ENCODE data around the gene PRXL2A. TPM values are rescaled to one million over a fixed set of nuclear protein-coding genes. Genes with fewer than 3 reads are reported as not detected.

The PRXL2A gene
- polyA plus RNA-seq, 1 of the 3 experiments (the other 2 are of a cell fraction): 15.6 TPM

- no peaks in the 10 kb centered on the region for H3K9me2 ChIP-seq
- CTCF ChIA-PET: interaction anchor here (0.6 to 3.5 kb wide), 6 partner anchors 8 to 100 kb away, joined by 3 to 16 read pairs (median 4); no protein-coding TSS in a partner anchor
- H4K20me1 ChIP-seq (ENCODE audit: insufficient read depth): no peaks in the 10 kb centered on the region
- TF ChIP-seq POLR2AphosphoS5 (IDR thresholded peaks at IDR 0.05; ENCODE audit: low read depth, low read length): no peak
- no peak for TF ChIP-seq EZH2phosphoT487 (IDR thresholded peaks at IDR 0.05; ENCODE audit: borderline replicate concordance, low read depth)
- TF ChIP-seq RXRA (IDR thresholded peaks at IDR 0.05; ENCODE audit: borderline replicate concordance, low read depth): no peak
- H3K36me3 ChIP-seq (replicated peaks in 1 of 2; ENCODE audit: control insufficient read depth in 1 of 2, insufficient read depth in 2 of 2, low read length in 1 of 2): no peaks in the 10 kb centered on the region
- H3F3A ChIP-seq (replicated peaks; ENCODE audit: insufficient read depth): peaks cover 5% of the 10 kb centered on the region
- H3K4me3 ChIP-seq (ENCODE audit: low read depth in 2 of 2, low read length in 1 of 2): no peak overlapping the region
- H3K79me2 ChIP-seq (ENCODE audit: insufficient read depth): no peaks in the 10 kb centered on the region
- no peak overlapping the region; a peak in 1 of 4 replicates for H3K27ac ChIP-seq (ENCODE audit: low read depth in 2 of 2, low read length in 1 of 2)
- H3K4me1 ChIP-seq (ENCODE audit: control insufficient read depth in 1 of 2, insufficient read depth in 2 of 2, low read depth in 1 of 2, low read length in 1 of 2): peaks cover 0 to 24% of the 10 kb centered on the region in 2 experiments; a peak in 2 of 4 replicates
- H3K27me3 ChIP-seq (ENCODE audit: insufficient read depth): no peaks in the 10 kb centered on the region
- no peak overlapping the region for H3K4me2 ChIP-seq
- POLR2A ChIA-PET: no interaction called here
- DNase-seq: no peak
- no peak overlapping the region for H2AFZ ChIP-seq (ENCODE audit: low read depth)
- no peaks in the 10 kb centered on the region for H3K9me3 ChIP-seq
- H3K9ac ChIP-seq: no peak overlapping the region
- 82% methylated on average over 4 of the region's 4 CpGs for WGBS (ENCODE audit: low lambda C conversion rate)
Observed at GRCh38 chr10:80405626-80406025, 2.7 kb upstream of the PRXL2A start.

DNA sequence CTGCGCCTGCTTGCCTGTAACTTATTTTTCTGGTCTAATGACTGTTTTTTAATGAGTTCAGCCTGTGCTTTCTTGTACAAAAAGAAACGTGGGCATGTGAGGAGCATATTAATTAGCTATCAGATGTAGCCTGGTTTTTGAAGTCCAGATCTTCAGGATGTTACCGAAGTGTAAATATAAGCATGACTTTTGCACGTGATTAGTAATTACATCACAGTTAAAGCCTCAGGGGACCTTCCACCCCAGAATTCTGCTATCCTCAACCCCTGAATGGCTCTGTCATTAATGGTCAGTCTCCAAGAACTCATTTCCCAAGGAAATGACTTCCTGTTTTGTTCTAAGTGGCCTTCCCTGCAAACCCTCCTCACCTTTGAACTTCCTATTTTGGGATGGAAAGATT, 2.1 kb upstream of the PRXL2A start:
- H4K20me1 ChIP-seq (ENCODE audit: insufficient read depth): no peaks in the 10 kb centered on the region
- no peak overlapping the region for H3K4me2 ChIP-seq
- ChIA-PET CTCF (interaction anchor here (0.6 to 3.5 kb wide), 5 partner anchors 9 to 100 kb away, joined by 3 to 16 read pairs (median 4); no protein-coding TSS in a partner anchor), POLR2A (no interaction called here)
- peaks cover 0 to 30% of the 10 kb centered on the region in 2 experiments; a peak in 2 of 4 replicates for H3K4me1 ChIP-seq (ENCODE audit: control insufficient read depth in 1 of 2, insufficient read depth in 2 of 2, low read depth in 1 of 2, low read length in 1 of 2)
- TF ChIP-seq RCOR1 (IDR thresholded peaks at IDR 0.05; ENCODE audit: low read length): no peak
- TF ChIP-seq SIN3A (IDR thresholded peaks at IDR 0.05; ENCODE audit: borderline replicate concordance, low read depth, low read length): no peak
- no peak for TF ChIP-seq RAD21 (IDR thresholded peaks at IDR 0.05; ENCODE audit: low read length)
- TF ChIP-seq MXI1 (IDR thresholded peaks at IDR 0.05; ENCODE audit: low read depth, low read length): no peak
- TF ChIP-seq FOXM1 (IDR thresholded peaks at IDR 0.05; ENCODE audit: low read depth): no peak
- TF ChIP-seq, protein P1, sequence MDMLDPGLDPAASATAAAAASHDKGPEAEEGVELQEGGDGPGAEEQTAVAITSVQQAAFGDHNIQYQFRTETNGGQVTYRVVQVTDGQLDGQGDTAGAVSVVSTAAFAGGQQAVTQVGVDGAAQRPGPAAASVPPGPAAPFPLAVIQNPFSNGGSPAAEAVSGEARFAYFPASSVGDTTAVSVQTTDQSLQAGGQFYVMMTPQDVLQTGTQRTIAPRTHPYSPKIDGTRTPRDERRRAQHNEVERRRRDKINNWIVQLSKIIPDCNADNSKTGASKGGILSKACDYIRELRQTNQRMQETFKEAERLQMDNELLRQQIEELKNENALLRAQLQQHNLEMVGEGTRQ (IDR thresholded peaks at IDR 0.05; ENCODE audit: borderline replicate concordance, low read depth, low read length): no peak
- TF ChIP-seq NFIC (IDR thresholded peaks at IDR 0.05; ENCODE audit: borderline replicate concordance): no peak
- TF ChIP-seq GATA2 (CRISPR knock-in tag; IDR thresholded peaks at IDR 0.05): no peak
- TF ChIP-seq MAX (IDR thresholded peaks at IDR 0.05; ENCODE audit: low read depth): no peak
- no peak for TF ChIP-seq SMC3 (IDR thresholded peaks at IDR 0.05; ENCODE audit: low read depth, low read length)
- H2AFZ ChIP-seq (ENCODE audit: low read depth): no peak overlapping the region
- no peak overlapping the region for H3K9ac ChIP-seq
- DNase-seq: no peak
- no peak overlapping the region for H3K27ac ChIP-seq (ENCODE audit: low read depth in 2 of 2, low read length in 1 of 2)
- no peak overlapping the region for H3K4me3 ChIP-seq (ENCODE audit: low read depth in 2 of 2, low read length in 1 of 2)
- WGBS (ENCODE audit: low lambda C conversion rate): 71% methylated on average over 4 of the region's 4 CpGs
- H3K9me3 ChIP-seq: no peaks in the 10 kb centered on the region
- no peaks in the 10 kb centered on the region for H3K27me3 ChIP-seq (ENCODE audit: insufficient read depth)
- H3F3A ChIP-seq (replicated peaks; ENCODE audit: insufficient read depth): peaks cover 5% of the 10 kb centered on the region
- no peaks in the 10 kb centered on the region for H3K79me2 ChIP-seq (ENCODE audit: insufficient read depth)
- H3K36me3 ChIP-seq (replicated peaks in 1 of 2; ENCODE audit: control insufficient read depth in 1 of 2, insufficient read depth in 2 of 2, low read length in 1 of 2): no peaks in the 10 kb centered on the region
- H3K9me2 ChIP-seq: no peaks in the 10 kb centered on the region

Data from SK-N-SH (cell line).